ENCODE results near the gene EPB41L2. TPM values are rescaled to one million over a fixed set of nuclear protein-coding genes. Genes with fewer than 3 reads are reported as not detected.
A peak's percentile ranks its signal among the peaks of the same experiment; 100 is the strongest.

EPB41L2 gene
- total and polyA plus RNA-seq, 8 donors: 13.0 to 63.0 (median 17.4) TPM

- H3K36me3 ChIP-seq: no peaks in the 10 kb centered on the region
- H3K27ac ChIP-seq: no peak overlapping the region
- H3K4me1 ChIP-seq: no peaks in the 10 kb centered on the region
- DNase-seq: no peak
- no peak for FAIRE-seq
- no peak for ATAC-seq
- intact Hi-C loops (cut with DNase I): no loop called here
- no peaks in the 10 kb centered on the region for H3K27me3 ChIP-seq
- TF ChIP-seq, protein P1, sequence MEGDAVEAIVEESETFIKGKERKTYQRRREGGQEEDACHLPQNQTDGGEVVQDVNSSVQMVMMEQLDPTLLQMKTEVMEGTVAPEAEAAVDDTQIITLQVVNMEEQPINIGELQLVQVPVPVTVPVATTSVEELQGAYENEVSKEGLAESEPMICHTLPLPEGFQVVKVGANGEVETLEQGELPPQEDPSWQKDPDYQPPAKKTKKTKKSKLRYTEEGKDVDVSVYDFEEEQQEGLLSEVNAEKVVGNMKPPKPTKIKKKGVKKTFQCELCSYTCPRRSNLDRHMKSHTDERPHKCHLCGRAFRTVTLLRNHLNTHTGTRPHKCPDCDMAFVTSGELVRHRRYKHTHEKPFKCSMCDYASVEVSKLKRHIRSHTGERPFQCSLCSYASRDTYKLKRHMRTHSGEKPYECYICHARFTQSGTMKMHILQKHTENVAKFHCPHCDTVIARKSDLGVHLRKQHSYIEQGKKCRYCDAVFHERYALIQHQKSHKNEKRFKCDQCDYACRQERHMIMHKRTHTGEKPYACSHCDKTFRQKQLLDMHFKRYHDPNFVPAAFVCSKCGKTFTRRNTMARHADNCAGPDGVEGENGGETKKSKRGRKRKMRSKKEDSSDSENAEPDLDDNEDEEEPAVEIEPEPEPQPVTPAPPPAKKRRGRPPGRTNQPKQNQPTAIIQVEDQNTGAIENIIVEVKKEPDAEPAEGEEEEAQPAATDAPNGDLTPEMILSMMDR (IDR thresholded peaks at IDR 0.05): no peak
- H3K4me3 ChIP-seq: no peak overlapping the region
- WGBS, 2 donors: 91 to 92% methylated on average over 5 of the region's 5 CpGs
- H3K9me3 ChIP-seq: no peaks in the 10 kb centered on the region
Measured at GRCh38 chr6:131048459-131048858, 14.6 kb downstream of the EPB41L2 start.

DNA sequence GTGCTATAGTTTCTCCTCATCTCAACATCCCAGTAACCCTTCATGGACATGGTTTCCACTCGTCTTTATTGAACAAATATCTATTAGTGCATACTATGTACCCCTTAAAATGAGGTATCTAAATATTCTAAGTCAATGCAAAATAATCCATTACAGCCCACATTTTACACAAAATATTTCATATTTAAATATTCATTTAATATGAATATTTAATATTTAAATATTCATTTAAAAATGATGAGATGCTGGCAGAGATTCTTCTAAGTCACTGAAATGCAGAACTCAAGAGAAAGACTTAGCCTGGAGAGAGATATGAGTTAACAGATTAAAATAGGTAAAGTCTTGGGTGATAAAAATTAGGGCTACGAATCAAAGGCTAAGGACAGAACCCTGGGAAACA is 17.9 kb downstream of the EPB41L2 start:
- no peaks in the 10 kb centered on the region for H3K4me1 ChIP-seq
- intact Hi-C loops (cut with DNase I): no loop called here
- no peak for DNase-seq
- TF ChIP-seq, protein P1 (IDR thresholded peaks at IDR 0.05): no peak
- H3K9me3 ChIP-seq: no peaks in the 10 kb centered on the region
- no peak overlapping the region for H3K4me3 ChIP-seq
- H3K27me3 ChIP-seq: no peaks in the 10 kb centered on the region
- no peak for ATAC-seq
- WGBS, 2 donors: 80 to 81% methylated on average over 2 of the region's 2 CpGs
- FAIRE-seq: no peak
- no peak overlapping the region for H3K27ac ChIP-seq
- H3K36me3 ChIP-seq: no peaks in the 10 kb centered on the region

DNA sequence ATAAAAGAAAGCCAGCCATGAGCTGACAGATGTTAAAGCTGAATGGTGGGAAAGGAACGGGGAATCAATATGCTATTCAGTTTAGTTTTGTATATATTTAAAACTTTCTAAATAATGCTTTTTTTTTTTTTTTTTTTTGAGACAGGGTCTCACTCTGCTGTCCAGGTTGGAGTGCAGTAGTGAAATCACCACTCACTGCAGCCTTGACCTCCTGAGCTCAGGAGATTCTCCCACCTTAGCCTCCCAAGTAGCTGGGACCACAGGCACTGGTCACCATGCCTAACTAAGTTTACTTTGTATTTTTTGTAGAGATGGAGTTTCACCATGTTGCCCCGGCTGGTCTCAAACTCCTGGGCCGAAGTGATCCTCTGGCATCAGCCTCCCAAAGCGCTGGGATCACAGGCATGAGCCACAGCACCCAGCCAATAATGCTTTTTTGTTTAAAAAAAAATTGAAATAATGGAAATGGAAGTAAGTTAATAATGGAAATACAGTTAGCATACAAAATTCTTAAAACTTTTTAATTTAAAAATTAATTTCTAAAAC is 19.1 kb downstream of the EPB41L2 start:
- DNase-seq (no peak), FAIRE-seq (peak; percentile 13), ATAC-seq (no peak)
- Histone ChIP-seq H3K27ac (no peak overlapping the region), H3K27me3 (no peaks in the 10 kb centered on the region), H3K36me3 (no peaks in the 10 kb centered on the region), H3K4me1 (peaks cover 0 to 4% (median 0%) of the 10 kb centered on the region in 3 donors), H3K9me3 (no peaks in the 10 kb centered on the region), H3K4me3 (no peak overlapping the region)
- TF ChIP-seq, protein P1 (IDR thresholded peaks at IDR 0.05): no peak
- 68 to 82% methylated on average over 4 of the region's 4 CpGs for WGBS, 2 donors
- intact Hi-C loops (cut with DNase I): no loop called here

DNA sequence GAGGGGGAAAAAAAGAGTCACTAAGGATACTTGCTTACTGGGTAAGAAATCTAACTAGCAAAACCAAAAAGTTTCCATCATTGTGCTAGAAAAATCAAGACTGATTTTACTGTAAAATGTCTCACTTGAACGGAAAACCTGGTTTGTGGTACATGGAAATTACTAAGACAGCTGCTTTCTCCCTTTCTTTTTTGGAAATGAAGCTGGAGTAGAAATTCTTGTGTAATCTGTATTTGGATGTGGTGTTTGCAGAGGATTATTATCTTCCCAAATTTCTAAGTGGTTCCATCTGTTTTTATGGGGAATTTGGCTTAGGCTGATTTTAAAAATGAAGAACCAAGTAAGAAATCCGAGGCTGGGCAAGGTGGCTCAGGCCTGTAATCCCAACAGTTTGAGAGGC is 20.4 kb downstream of the EPB41L2 start:
- H3K4me1 ChIP-seq: peaks cover 0 to 5% (median 0%) of the 10 kb centered on the region in 3 donors
- no peaks in the 10 kb centered on the region for H3K27me3 ChIP-seq
- intact Hi-C loops (cut with DNase I): no loop called here
- DNase-seq (no peak), ATAC-seq (no peak), FAIRE-seq (no peak)
- no peaks in the 10 kb centered on the region for H3K36me3 ChIP-seq
- TF ChIP-seq, protein P1 (IDR thresholded peaks at IDR 0.05): no peak
- no peaks in the 10 kb centered on the region for H3K9me3 ChIP-seq
- no peak overlapping the region for H3K27ac ChIP-seq
- no peak overlapping the region for H3K4me3 ChIP-seq
- 83% methylated on average over 2 of the region's 2 CpGs for WGBS, 2 donors

GRCh38 chr6:131041814-131042213 is 21.2 kb downstream of the EPB41L2 start:
- FAIRE-seq: peak; percentile 56
- Histone ChIP-seq H3K4me1 (peaks cover 0 to 5% (median 0%) of the 10 kb centered on the region in 3 donors), H3K4me3 (no peak overlapping the region), H3K27ac (no peak overlapping the region), H3K27me3 (no peaks in the 10 kb centered on the region), H3K9me3 (no peaks in the 10 kb centered on the region), H3K36me3 (no peaks in the 10 kb centered on the region)
- 87 to 96% methylated on average over 2 of the region's 2 CpGs for WGBS, 2 donors
- intact Hi-C loops (cut with DNase I): no loop called here
- DNase-seq: no peak
- no peak for ATAC-seq
- TF ChIP-seq, protein P1 (IDR thresholded peaks at IDR 0.05): no peak

Measured in pancreas (tissue), 10 donors.